RWPE2 (cell line): ENCODE measurements around the gene ZNF329.

Experiments used
- ATAC-seq: fragments of 200-7000 bp; cut with Tn5 transposase; 3 replicates; pipeline ENCODE4 v1.9.1; 2021; ENCODE audit warnings: low read depth
- DNase-seq: peaks from one replicate; pipeline ENCODE4 v3.0.0-alpha.2; 2020; ENCODE audit warnings: low spot score
- H3K27ac ChIP-seq: fragments of 450-650 bp; 2 replicates; pipeline ENCODE4 v1.5.1; 2017; ENCODE audit warnings: mild to moderate bottlenecking; ENCODE audit not compliant: poor library complexity, severe bottlenecking
- H3K27me3 ChIP-seq: fragments of 250-450 bp; sonication (Bioruptor Pico); 2 replicates; pipeline ENCODE4 v1.5.1; 2021; ENCODE audit warnings: mild to moderate bottlenecking, moderate library complexity; ENCODE audit not compliant: insufficient read depth, poor library complexity, severe bottlenecking
- H3K36me3 ChIP-seq: fragments of 250-450 bp; sonication (Bioruptor Pico); 2 replicates; pipeline ENCODE4 v1.5.1; 2020; ENCODE audit warnings: low read depth, mild to moderate bottlenecking, moderate library complexity
- H3K4me1 ChIP-seq: fragments of 250-450 bp; sonication (Bioruptor Pico); 2 replicates; pipeline ENCODE4 v1.5.1; 2021; ENCODE audit warnings: mild to moderate bottlenecking, moderate library complexity; ENCODE audit not compliant: insufficient read depth, poor library complexity, severe bottlenecking
- H3K4me3 ChIP-seq: fragments of 250-450 bp; sonication (Bioruptor Pico); 2 replicates; pipeline ENCODE4 v1.5.1; 2021; ENCODE audit warnings: mild to moderate bottlenecking, moderate library complexity; ENCODE audit not compliant: severe bottlenecking
- H3K9me3 ChIP-seq: fragments of 250-450 bp; sonication (Bioruptor Pico); 2 replicates; pipeline ENCODE4 v1.5.1; 2021; ENCODE audit warnings: mild to moderate bottlenecking, moderate library complexity; ENCODE audit not compliant: severe bottlenecking
- TF ChIP-seq, protein P1 (sequence below): fragments of 450-650 bp; IDR thresholded peaks from one replicate; pipeline ENCODE4 v1.5.1; 2017; ENCODE audit warnings: mild to moderate bottlenecking, moderate library complexity; ENCODE audit not compliant: poor library complexity, severe bottlenecking

Gene ZNF329

DNA sequence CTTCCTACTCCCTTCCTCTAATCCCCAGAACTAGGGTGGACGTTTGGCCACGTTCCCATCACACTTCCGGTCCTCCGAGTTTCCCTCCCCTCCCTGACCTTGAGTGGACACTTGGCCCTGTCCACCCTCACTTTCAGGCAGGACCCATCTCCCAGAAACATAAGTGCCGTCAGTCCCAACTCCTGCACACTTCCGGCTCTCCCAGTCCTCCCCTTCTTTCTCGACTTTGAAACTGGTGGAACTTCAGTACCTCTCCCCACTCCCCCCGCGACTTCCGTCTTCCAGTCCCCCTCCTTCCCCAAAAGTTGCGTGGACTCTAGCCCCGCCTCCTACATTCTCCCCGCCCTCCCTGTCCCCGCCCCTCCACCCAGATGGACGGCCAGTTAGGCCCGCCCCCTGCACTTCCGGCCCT, 32.0 kb upstream of the ZNF329 start:
- Histone ChIP-seq H3K4me3 (peak overlapping the region; percentile 61), H3K27ac (peak overlapping the region; percentile 92), H3K4me1 (no peaks in the 10 kb centered on the region), H3K27me3 (no peaks in the 10 kb centered on the region), H3K36me3 (peaks cover 41% of the 10 kb centered on the region), H3K9me3 (peaks cover 40% of the 10 kb centered on the region)
- TF ChIP-seq, protein P1, sequence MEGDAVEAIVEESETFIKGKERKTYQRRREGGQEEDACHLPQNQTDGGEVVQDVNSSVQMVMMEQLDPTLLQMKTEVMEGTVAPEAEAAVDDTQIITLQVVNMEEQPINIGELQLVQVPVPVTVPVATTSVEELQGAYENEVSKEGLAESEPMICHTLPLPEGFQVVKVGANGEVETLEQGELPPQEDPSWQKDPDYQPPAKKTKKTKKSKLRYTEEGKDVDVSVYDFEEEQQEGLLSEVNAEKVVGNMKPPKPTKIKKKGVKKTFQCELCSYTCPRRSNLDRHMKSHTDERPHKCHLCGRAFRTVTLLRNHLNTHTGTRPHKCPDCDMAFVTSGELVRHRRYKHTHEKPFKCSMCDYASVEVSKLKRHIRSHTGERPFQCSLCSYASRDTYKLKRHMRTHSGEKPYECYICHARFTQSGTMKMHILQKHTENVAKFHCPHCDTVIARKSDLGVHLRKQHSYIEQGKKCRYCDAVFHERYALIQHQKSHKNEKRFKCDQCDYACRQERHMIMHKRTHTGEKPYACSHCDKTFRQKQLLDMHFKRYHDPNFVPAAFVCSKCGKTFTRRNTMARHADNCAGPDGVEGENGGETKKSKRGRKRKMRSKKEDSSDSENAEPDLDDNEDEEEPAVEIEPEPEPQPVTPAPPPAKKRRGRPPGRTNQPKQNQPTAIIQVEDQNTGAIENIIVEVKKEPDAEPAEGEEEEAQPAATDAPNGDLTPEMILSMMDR = no peak
- ATAC-seq (no peak), DNase-seq (no peak)

DNA sequence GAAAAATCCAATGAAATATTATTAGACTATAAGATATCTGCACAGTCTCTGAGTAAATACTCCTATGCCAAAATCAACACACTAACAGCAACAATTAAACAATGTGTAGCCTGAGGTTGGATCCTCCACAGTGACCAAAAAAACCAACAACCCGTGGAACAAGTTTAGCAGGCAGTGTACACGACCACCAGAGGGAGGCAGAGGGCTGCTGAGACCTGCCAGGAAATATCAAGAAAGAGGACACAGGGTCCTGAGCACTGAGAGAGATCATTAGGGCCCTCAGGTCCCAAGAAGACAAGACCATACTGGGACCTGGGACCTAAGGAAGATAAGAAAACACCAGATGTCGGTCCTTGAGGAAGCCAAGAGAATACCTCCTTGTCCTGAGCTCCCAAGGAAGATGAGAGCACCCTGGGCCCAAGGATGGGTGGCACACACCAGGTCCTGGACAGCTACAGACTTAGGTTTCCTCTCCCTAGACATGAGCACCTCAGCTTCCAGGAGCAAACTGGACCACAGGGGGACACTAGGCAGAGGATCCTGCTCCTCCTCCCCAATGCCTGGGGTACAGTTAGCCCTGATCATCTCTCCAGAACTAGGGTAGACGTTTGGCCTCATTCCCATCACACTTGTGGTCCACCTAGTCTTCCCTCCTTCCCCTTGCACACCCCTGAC, 31.4 kb upstream of the ZNF329 start:
- Histone ChIP-seq H3K27ac (peak overlapping the region; percentile 92), H3K36me3 (peaks cover 36% of the 10 kb centered on the region)

DNA sequence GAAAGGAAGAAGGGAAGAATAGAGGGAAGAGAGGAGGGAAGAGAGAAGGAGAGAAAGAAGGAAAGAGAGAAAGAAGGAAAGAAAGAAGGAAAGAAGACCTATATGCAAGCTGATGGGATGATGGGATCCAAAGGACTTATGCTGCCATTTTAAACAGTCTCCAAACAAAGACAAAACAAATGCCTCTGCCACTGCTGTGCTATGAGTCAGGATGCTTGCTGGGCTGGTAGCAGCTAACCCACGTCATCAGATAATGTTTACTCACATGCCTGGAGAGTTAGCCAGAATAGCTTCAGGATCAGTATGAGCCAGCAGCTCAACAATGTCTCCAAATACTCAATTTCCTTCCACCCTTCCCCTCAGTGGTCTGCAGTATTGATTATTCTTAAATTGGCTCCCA, 20.3 kb upstream of the ZNF329 start:
- H3K4me1 ChIP-seq = no peaks in the 10 kb centered on the region
- no peak overlapping the region for H3K4me3 ChIP-seq
- TF ChIP-seq, protein P1 = no peak
- H3K36me3 ChIP-seq = no peaks in the 10 kb centered on the region
- ATAC-seq = peak; percentile 61; the same call in 2 of the 3 replicates
- H3K27ac ChIP-seq = no peak overlapping the region
- peaks cover 34% of the 10 kb centered on the region for H3K9me3 ChIP-seq
- DNase-seq = no peak
- no peaks in the 10 kb centered on the region for H3K27me3 ChIP-seq

More for the DNA sequence above, 31.4 kb upstream of the ZNF329 start:
- Histone ChIP-seq H3K9me3 (peaks cover 40% of the 10 kb centered on the region), H3K4me1 (no peaks in the 10 kb centered on the region), H3K4me3 (peak overlapping the region; percentile 61), H3K27me3 (no peaks in the 10 kb centered on the region)
- DNase-seq (no peak), ATAC-seq (no peak)
- TF ChIP-seq, protein P1 = peak; percentile 28

DNA sequence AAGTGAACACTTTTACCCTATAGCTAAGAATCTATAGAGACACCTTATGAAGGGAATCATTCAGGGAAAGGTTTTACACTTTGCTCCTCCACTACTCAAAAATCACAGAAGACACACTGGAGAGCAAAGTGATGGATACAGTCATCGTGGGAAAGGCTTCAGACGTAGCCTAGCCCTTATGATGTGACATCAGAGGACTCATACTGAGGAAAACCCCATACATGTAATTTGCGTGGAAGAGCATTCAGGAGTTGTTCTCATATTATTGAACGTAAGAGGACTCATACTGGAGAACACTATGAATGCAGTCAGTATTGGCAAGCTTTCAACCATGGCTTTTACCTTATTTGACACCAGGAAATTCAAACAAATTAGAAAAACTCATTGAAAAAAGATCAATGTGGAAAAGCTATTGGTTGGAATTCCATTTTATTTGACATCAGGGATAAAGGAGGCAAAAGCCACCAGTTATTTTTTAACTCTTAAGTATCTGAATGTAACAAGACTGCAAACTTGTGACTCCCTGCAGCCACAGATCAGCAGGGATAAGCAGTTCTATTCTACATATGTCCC, 16.2 kb upstream of the ZNF329 start:
- Histone ChIP-seq H3K9me3 (peaks cover 37% of the 10 kb centered on the region), H3K27ac (no peak overlapping the region), H3K4me1 (no peaks in the 10 kb centered on the region), H3K27me3 (no peaks in the 10 kb centered on the region), H3K36me3 (no peaks in the 10 kb centered on the region), H3K4me3 (no peak overlapping the region)
- DNase-seq = no peak
- TF ChIP-seq, protein P1 = no peak
- ATAC-seq = no peak

DNA sequence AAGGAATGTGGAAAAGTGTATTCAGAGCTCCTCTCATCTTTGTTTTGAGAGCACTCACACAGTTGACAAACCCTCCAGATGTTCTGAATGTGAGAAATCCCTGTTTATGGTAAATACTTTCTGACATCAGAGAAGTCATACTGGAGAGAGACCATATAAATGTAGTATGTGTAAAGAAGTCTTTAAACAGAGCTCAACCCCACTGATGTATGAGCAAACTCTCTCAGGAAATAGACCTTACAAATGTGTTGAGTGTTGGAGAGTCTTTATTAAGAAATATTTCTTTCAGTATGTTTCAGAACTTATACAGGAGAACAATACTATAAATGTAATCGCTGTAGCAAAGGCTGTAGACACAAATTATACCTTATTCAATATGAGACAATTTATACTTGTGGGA, 15.7 kb upstream of the ZNF329 start:
- no peak overlapping the region for H3K27ac ChIP-seq
- H3K9me3 ChIP-seq = peaks cover 37% of the 10 kb centered on the region
- no peak for ATAC-seq
- no peaks in the 10 kb centered on the region for H3K36me3 ChIP-seq
- TF ChIP-seq, protein P1 = no peak
- no peaks in the 10 kb centered on the region for H3K4me1 ChIP-seq
- H3K27me3 ChIP-seq = no peaks in the 10 kb centered on the region
- no peak for DNase-seq
- H3K4me3 ChIP-seq = no peak overlapping the region
